Duodenal mucosa (tissue), 2 donors: ENCODE results near the gene PACC1.
"Not testable (repeated sequence)": the region's sequence is repeated elsewhere in the genome, so short reads cannot be mapped to it uniquely, and the experiment has no call there.

Source experiments
- H3K27ac ChIP-seq: one replicate; pipeline ENCODE4 v1.7.0; 2013; ENCODE audit warnings: low read depth, low read length
- H3K27me3 ChIP-seq, 2 donors: one replicate each; pipeline ENCODE4 v1.7.0; 2013; ENCODE audit warnings: low read length in 2 of 2, control low read depth in 1 of 2; ENCODE audit not compliant: insufficient read depth in 2 of 2, control insufficient read depth in 1 of 2
- H3K36me3 ChIP-seq, 2 donors: one replicate each; pipeline ENCODE4 v1.7.0; 2013; ENCODE audit warnings: low read length in 2 of 2, control low read depth in 1 of 2; ENCODE audit not compliant: insufficient read depth in 2 of 2, control insufficient read depth in 1 of 2
- H3K4me1 ChIP-seq, 2 donors: one replicate each; pipeline ENCODE4 v1.7.0; 2013; ENCODE audit warnings: low read length in 2 of 2, control low read depth in 1 of 2; ENCODE audit not compliant: insufficient read depth in 2 of 2, control insufficient read depth in 1 of 2
- H3K4me3 ChIP-seq, 2 donors: one replicate each; pipeline ENCODE4 v1.7.0; 2013; ENCODE audit warnings: low read length in 2 of 2, low read depth in 1 of 2
- H3K9ac ChIP-seq, 2 donors: one replicate each; pipeline ENCODE4 v1.7.0; 2013; ENCODE audit warnings: low read length in 2 of 2, low read depth in 1 of 2
- H3K9me3 ChIP-seq, 2 donors: one replicate each; pipeline ENCODE4 v1.7.0; 2013; ENCODE audit warnings: low read length in 2 of 2, control low read depth in 1 of 2; ENCODE audit not compliant: control insufficient read depth in 1 of 2

PACC1 gene

DNA sequence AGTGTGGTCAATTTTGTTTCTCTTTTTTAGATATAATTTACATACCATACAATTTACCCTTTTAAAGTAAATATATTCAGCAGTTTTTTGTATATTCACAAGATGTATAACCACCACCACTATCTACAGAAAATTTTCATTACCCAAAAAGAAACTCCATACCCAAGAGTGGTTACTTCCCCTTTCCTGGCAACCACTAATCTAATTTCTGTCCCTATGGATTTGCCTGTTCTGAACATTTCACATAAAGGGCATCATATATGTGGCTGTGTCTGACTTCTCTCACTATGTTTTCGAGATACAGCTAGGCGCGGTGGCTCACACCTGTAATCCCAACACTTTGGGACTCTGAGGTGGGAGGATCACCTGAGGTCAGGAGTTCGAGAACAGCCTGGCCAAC is 13.6 kb downstream of the PACC1 start:
- no peaks in the 10 kb centered on the region for H3K4me1 ChIP-seq
- peaks cover 6 to 11% of the 10 kb centered on the region in 2 donors for H3K9me3 ChIP-seq
- no peak overlapping the region for H3K9ac ChIP-seq
- no peak overlapping the region for H3K27ac ChIP-seq
- no peaks in the 10 kb centered on the region for H3K27me3 ChIP-seq
- no peak overlapping the region for H3K4me3 ChIP-seq
- no peaks in the 10 kb centered on the region for H3K36me3 ChIP-seq

DNA sequence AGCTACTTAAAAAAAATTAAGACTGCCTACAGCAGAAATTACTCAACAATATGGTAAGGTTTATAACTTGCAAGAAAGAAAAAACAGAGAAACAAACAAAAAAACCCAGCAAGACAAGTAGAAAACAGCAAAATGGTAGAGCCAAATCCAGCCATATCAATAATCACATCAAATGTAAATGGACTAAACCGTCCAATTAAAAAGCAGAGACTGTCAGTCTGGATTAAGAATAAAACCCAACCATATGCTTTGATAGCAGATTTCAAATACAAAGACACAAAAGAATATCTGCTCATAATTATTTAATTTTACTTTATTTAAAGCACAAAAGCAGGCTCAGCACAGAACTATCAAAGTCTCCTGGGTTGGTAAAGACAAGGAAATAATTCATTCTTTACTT is 17.5 kb downstream of the PACC1 start:
- H3K4me3 ChIP-seq = no peak overlapping the region
- no peaks in the 10 kb centered on the region for H3K4me1 ChIP-seq
- no peaks in the 10 kb centered on the region for H3K27me3 ChIP-seq
- H3K9me3 ChIP-seq = peaks cover 6 to 11% of the 10 kb centered on the region in 2 donors
- H3K36me3 ChIP-seq = no peaks in the 10 kb centered on the region
- no peak overlapping the region for H3K9ac ChIP-seq
- H3K27ac ChIP-seq = no peak overlapping the region

DNA sequence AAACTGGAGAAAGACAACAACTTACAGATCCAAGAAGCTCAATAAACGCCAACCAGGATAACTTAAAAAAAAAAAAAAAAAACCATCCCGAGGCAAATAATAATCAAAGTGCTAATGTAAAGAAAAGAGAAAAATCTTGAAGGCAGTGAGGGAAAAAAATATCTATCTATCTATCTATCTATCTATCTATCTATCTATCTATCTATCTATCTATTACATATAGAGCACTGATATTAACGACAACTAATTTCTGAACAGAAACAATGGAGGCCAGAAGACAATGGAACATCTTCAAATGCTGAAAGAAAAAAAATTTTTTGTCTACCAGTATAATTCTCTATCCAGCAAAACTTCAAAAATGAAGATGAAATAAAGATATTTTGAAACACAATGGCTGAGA is 18.0 kb downstream of the PACC1 start:
- H3K4me3 ChIP-seq = no peak overlapping the region
- H3K27me3 ChIP-seq = no peaks in the 10 kb centered on the region
- H3K27ac ChIP-seq = no peak overlapping the region
- H3K36me3 ChIP-seq = no peaks in the 10 kb centered on the region
- no peak overlapping the region for H3K9ac ChIP-seq
- H3K9me3 ChIP-seq = peaks cover 6 to 11% of the 10 kb centered on the region in 2 donors
- H3K4me1 ChIP-seq = no peaks in the 10 kb centered on the region

DNA sequence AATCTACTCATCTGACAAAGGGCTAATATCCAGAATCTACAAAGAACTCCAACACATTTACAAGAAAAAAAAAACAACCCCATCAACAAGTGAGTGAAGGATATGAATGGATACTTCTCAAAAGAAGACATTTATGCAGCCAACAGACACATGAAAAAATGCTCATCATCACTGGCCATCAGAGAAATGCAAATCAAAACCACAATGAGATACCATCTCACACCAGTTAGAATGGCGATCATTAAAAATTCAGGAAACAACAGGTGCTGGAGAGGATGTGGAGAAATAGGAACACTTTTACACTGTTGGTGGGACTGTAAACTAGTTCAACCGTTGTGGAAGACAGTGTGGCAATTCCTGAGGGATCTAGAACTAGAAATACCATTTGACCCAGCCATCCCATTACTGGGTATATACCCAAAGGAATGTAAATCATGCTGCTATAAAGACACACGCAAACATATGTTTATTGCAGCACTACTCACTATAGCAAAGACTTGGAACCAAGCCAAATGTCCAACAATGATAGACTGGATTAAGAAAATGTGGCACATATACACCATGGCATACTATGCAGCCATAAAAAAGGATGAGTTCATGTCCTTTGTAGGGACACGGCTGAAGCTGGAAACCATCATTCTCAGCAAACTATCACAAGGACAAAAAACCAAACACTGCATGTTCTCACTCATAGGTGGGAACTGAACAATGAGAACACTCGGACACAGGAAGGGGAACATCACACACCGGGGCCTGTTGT is 18.8 kb downstream of the PACC1 start:
- not testable (repeated sequence) for H3K27ac ChIP-seq
- peaks cover 6 to 11% of the 10 kb centered on the region in 2 donors for H3K9me3 ChIP-seq

DNA sequence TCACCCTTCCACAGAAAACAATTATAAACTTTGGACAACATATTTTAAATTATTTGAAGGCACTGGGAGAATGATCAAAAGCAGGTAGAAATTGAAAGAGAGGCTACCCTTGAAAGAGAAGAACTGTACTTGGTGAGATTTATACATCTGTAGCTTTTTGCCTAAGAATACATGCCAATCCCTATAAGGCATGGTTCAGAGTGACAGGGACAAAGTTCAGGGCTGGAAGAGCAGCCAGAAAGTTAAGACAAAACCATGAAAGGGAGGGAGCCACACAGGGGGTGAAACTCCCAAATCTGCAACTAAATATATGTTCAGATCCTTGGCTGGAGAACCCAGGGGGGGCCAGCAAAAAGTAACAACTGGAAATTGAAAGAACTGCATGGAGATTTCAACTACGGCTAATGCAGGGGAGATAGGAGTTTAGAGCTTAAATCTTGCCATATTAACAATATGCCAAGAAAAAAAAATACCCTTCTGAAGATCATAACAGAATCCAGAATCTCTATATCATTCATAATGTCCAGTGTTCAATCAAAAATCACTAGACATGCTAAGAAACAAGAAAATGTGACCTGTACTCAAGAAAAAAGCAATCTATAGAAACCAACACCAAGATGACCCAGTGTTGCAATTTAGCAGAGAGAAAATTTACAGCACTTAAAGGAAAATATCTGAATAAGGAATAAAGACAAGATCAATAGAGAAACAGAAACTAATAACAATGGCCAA is 25.5 kb downstream of the PACC1 start:
- Histone ChIP-seq H3K4me1 (no peaks in the 10 kb centered on the region), H3K9ac (no peak overlapping the region), H3K4me3 (no peak overlapping the region), H3K27ac (no peak overlapping the region), H3K9me3 (no peaks in the 10 kb centered on the region), H3K27me3 (no peaks in the 10 kb centered on the region), H3K36me3 (peaks cover 8 to 25% of the 10 kb centered on the region in 2 donors)

More for the DNA sequence above, 18.8 kb downstream of the PACC1 start:
- not testable (repeated sequence) for H3K4me3 ChIP-seq, H3K9ac ChIP-seq, H3K4me1 ChIP-seq, H3K27me3 ChIP-seq, H3K36me3 ChIP-seq

DNA sequence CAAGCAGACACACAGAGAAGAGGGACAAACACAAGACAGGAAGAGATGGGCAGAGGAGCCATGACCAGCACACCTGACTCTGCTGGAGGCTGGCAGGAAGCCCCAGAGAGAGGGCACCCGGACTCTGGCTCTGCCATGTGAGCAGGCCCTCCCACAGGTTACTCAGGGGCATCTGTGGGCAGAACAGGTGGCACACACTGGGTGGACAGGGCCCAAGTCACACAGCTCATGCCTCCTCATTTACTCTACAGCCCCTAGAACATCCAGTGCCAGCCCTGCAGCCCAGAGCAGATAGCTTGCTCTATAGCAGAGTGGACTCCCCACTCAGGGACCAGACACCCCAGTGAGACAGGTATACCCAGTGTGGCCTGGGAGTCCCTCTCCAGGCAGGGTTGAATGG is 28.7 kb downstream of the PACC1 start:
- H3K4me1 ChIP-seq = no peaks in the 10 kb centered on the region
- no peaks in the 10 kb centered on the region for H3K27me3 ChIP-seq
- no peak overlapping the region for H3K27ac ChIP-seq
- H3K9ac ChIP-seq = no peak overlapping the region
- H3K36me3 ChIP-seq = peaks cover 8 to 32% of the 10 kb centered on the region in 2 donors
- H3K9me3 ChIP-seq = no peaks in the 10 kb centered on the region
- H3K4me3 ChIP-seq = no peak overlapping the region

DNA sequence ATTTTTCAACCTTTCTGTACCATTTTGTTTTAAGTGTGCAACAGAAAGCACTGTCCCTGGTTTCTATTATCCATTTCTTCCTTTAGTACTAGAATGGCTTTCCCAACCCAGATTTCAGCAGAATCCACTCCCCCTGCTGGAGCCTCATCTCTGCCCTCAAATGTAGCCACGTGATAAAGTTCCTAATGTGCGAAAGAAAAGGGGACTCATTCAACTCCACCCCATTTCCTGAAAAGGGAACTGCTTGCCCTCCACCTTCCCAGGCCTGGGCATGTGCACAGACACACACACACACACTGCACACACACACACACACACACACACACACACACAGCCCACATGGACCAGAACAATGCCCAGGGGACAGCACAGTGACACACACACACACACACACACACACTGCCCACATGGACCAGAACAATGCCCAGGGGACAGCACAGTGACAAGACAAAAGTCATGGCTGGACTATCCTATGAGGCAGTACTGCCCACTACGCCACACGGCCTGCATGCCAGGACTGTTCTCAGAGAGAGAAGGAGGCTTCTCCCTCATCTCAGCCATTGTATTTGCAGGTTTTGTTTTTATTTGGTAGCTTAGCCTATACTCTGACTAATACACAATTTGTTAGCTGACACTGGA is 33.2 kb downstream of the PACC1 start:
- Histone ChIP-seq H3K27ac (no peak overlapping the region), H3K36me3 (peaks cover 8 to 47% of the 10 kb centered on the region in 2 donors), H3K27me3 (no peaks in the 10 kb centered on the region), H3K9me3 (no peaks in the 10 kb centered on the region), H3K4me3 (no peak overlapping the region), H3K9ac (no peak overlapping the region), H3K4me1 (no peaks in the 10 kb centered on the region)

DNA sequence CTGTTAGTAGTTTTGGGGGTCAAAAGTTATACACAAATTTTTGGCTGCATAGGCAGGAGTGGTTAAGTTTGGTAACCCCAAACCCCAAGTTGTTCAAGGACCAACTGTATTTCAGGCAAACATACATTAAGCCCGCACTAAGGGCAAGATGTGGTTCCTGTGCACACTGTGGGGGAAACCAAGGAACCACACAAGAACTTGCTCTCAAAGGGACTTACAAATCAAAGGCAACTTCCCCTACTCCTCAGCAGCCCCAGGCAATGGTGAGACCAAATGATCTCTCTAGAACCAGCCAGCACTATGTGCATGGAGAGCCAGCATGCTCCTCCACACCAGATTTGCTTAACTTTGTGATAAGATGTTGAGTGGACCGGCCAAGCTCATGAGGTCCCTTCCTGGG is 35.3 kb downstream of the PACC1 start:
- Histone ChIP-seq H3K4me1 (no peaks in the 10 kb centered on the region), H3K9ac (no peak overlapping the region), H3K27ac (no peak overlapping the region), H3K4me3 (no peak overlapping the region), H3K36me3 (peaks cover 2 to 29% of the 10 kb centered on the region in 2 donors), H3K27me3 (no peaks in the 10 kb centered on the region), H3K9me3 (no peaks in the 10 kb centered on the region)

DNA sequence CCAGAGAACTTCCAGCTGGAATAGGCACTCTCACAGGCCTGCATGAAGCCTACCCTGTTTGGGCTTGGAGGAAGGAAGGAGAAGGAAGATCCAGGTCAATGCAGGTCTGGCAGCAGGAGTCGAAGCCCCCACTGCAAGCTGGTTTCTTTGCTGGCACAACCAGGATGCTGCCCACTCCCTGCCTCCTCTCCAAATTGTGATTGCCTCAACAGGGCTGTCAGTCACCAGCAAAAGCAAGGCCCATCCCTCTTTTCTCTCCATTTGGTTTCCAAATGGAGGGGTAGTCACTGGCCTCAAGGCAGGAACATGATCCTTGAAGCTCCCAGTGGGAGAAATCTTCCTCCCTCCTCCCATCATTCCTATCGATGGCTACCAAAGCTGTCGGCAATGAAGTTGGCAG is 37.0 kb downstream of the PACC1 start:
- Histone ChIP-seq H3K27me3 (no peaks in the 10 kb centered on the region), H3K4me3 (no peak overlapping the region), H3K36me3 (peaks cover 0 to 20% of the 10 kb centered on the region in 2 donors), H3K9ac (no peak overlapping the region), H3K9me3 (no peaks in the 10 kb centered on the region), H3K27ac (no peak overlapping the region), H3K4me1 (no peaks in the 10 kb centered on the region)

DNA sequence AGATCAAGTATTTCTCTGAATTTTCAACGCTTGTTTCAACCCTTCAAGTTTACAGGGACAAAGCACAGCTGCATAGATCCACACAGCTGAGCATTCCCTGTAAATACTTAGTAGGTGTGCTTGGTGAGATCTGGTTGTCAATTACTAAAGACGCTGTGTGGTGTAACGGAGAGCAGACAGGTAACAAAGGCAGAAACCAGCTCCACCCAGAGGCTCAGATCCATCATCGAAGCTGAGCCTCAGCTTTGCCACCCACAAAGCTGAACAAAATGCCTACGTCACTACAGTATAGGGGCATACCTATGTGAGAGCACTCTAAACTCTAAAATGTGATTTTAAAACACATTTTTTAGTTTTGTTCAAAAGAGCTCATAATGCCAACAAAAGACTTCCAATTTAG is 38.7 kb downstream of the PACC1 start:
- Histone ChIP-seq H3K9me3 (no peaks in the 10 kb centered on the region), H3K4me3 (no peak overlapping the region), H3K27ac (no peak overlapping the region), H3K4me1 (no peaks in the 10 kb centered on the region), H3K27me3 (no peaks in the 10 kb centered on the region), H3K9ac (no peak overlapping the region), H3K36me3 (peaks cover 0 to 20% of the 10 kb centered on the region in 2 donors)
